HEK293 (cell line): ENCODE results near the gene PIN1.

Experiments used
- CTCF ChIA-PET: fragments of 350-600 bp; formaldehyde crosslinking; extraction: SDS; loops from one replicate; lab custom pipeline; 2021; ENCODE audit warnings: antibody characterized with exemption; lab: Yijun Ruan, JAX
- POLR2A ChIA-PET: fragments of 300-600 bp; formaldehyde crosslinking; extraction: SDS; loops from one replicate; lab custom pipeline; 2020; ENCODE audit warnings: antibody characterized with exemption, inconsistent platforms; lab: Yijun Ruan, JAX
- H3K27ac ChIP-seq: fragments of 200-500 bp; sonication (Bioruptor generic); 2 replicates; pipeline ENCODE4 v1.5.1; 2014; ENCODE audit warnings: low read depth, low read length, control low read depth, inconsistent platforms; ENCODE audit errors: extremely low read depth
- H3K36me3 ChIP-seq, 2 experiments: fragments of 200-500 bp in 1 of 2; sonication (Bioruptor generic) in 1 of 2; 1 replicate in 1 of 2; 2 replicates in 1 of 2; pipeline ENCODE4 v1.5.1; 2014 to 2017; ENCODE audit warnings: inconsistent platforms in 2 of 2, low read length in 2 of 2; ENCODE audit not compliant: control insufficient read depth in 2 of 2, insufficient read depth in 1 of 2
- H3K4me1 ChIP-seq: fragments of 200-500 bp; sonication (Bioruptor generic); 2 replicates; pipeline ENCODE4 v1.5.1; 2014; ENCODE audit warnings: mild to moderate bottlenecking, low read length, inconsistent platforms; ENCODE audit not compliant: control insufficient read depth, insufficient read depth
- H3K4me3 ChIP-seq: 2 replicates; pipeline ENCODE4 v1.5.1; 2011; ENCODE audit warnings: low read depth, mild to moderate bottlenecking, control low read depth, low read length, moderate library complexity
- H3K9me3 ChIP-seq: fragments of 200-500 bp; sonication (Bioruptor generic); 2 replicates; pipeline ENCODE4 v1.5.1; 2014; ENCODE audit warnings: low read depth, low read length, inconsistent platforms; ENCODE audit not compliant: control insufficient read depth, insufficient read depth
- GLI4 ChIP-seq: fragments of 450-650 bp; formaldehyde crosslinking; IDR thresholded peaks from 2 replicates; pipeline ENCODE4 v1.5.1; 2016; ENCODE audit warnings: missing biosample characterization, missing genetic modification characterization
- KLF16 ChIP-seq: fragments of 450-650 bp; formaldehyde crosslinking; IDR thresholded peaks from 2 replicates; pipeline ENCODE4 v1.5.1; 2017; ENCODE audit warnings: missing biosample characterization, missing genetic modification characterization
- MEIS1 ChIP-seq: sonication (generic); formaldehyde crosslinking; IDR thresholded peaks from 2 replicates; pipeline ENCODE4 v1.8.1; 2022; ENCODE audit warnings: missing genetic modification reagents, mild to moderate bottlenecking, borderline replicate concordance
- OVOL3 ChIP-seq: fragments of 450-650 bp; formaldehyde crosslinking; IDR thresholded peaks from 2 replicates; pipeline ENCODE4 v1.5.1; 2016; ENCODE audit warnings: missing biosample characterization, missing genetic modification characterization
- SALL2 ChIP-seq: fragments of 450-650 bp; formaldehyde crosslinking; IDR thresholded peaks from 2 replicates; pipeline ENCODE4 v1.5.0; 2017; ENCODE audit warnings: missing biosample characterization, mild to moderate bottlenecking, missing genetic modification characterization, borderline replicate concordance
- ZBTB17 ChIP-seq: fragments of 450-650 bp; formaldehyde crosslinking; IDR thresholded peaks from 2 replicates; pipeline ENCODE4 v1.5.1; 2016; ENCODE audit warnings: missing biosample characterization, missing genetic modification characterization
- ZBTB20 ChIP-seq: fragments of 450-650 bp; formaldehyde crosslinking; IDR thresholded peaks from 2 replicates; pipeline ENCODE4 v1.5.1; 2016; ENCODE audit warnings: missing biosample characterization, missing genetic modification characterization
- ZEB2 ChIP-seq: fragments of 450-650 bp; formaldehyde crosslinking; IDR thresholded peaks from 2 replicates; pipeline ENCODE4 v1.5.1; 2016; ENCODE audit warnings: missing biosample characterization, missing genetic modification characterization
- ZFP37 ChIP-seq: fragments of 450-650 bp; formaldehyde crosslinking; IDR thresholded peaks from 2 replicates; pipeline ENCODE4 v1.5.1; 2016; ENCODE audit warnings: missing biosample characterization, missing genetic modification characterization
- ZNF175 ChIP-seq: fragments of 450-650 bp; formaldehyde crosslinking; IDR thresholded peaks from 2 replicates; pipeline ENCODE4 v1.5.1; 2016; ENCODE audit warnings: missing biosample characterization, missing genetic modification characterization
- ZNF2 ChIP-seq: fragments of 450-650 bp; formaldehyde crosslinking; IDR thresholded peaks from 2 replicates; pipeline ENCODE4 v1.5.1; 2016; ENCODE audit warnings: missing biosample characterization, missing genetic modification characterization
- ZNF23 ChIP-seq: fragments of 450-650 bp; formaldehyde crosslinking; IDR thresholded peaks from 2 replicates; pipeline ENCODE4 v1.5.1; 2016; ENCODE audit warnings: missing biosample characterization, missing genetic modification characterization, borderline replicate concordance
- ZNF473 ChIP-seq: fragments of 450-650 bp; formaldehyde crosslinking; IDR thresholded peaks from 2 replicates; pipeline ENCODE4 v1.5.1; 2017; ENCODE audit warnings: missing biosample characterization, missing genetic modification characterization
- ZNF624 ChIP-seq: fragments of 450-650 bp; formaldehyde crosslinking; IDR thresholded peaks from 2 replicates; pipeline ENCODE4 v1.5.1; 2017; ENCODE audit warnings: missing biosample characterization, missing genetic modification characterization
- ZNF626 ChIP-seq: fragments of 450-650 bp; sonication (Bioruptor Pico); formaldehyde crosslinking; IDR thresholded peaks from 2 replicates; pipeline ENCODE4 v1.5.1; 2018; ENCODE audit warnings: missing biosample characterization, missing genetic modification characterization, inconsistent platforms
- ZNF654 ChIP-seq: fragments of 450-650 bp; formaldehyde crosslinking; IDR thresholded peaks from 2 replicates; pipeline ENCODE4 v1.5.1; 2016; ENCODE audit warnings: low read depth, missing biosample characterization, missing genetic modification characterization
- ZNF768 ChIP-seq: fragments of 450-650 bp; formaldehyde crosslinking; IDR thresholded peaks from 2 replicates; pipeline ENCODE4 v1.5.1; 2018; ENCODE audit warnings: missing biosample characterization, mild to moderate bottlenecking, missing genetic modification characterization
- ZNF785 ChIP-seq: fragments of 450-650 bp; formaldehyde crosslinking; IDR thresholded peaks from 2 replicates; pipeline ENCODE4 v1.5.1; 2016; ENCODE audit warnings: missing biosample characterization, missing genetic modification characterization
- ZNF830 ChIP-seq: fragments of 450-650 bp; IDR thresholded peaks from 2 replicates; pipeline ENCODE4 v1.5.0; 2018; ENCODE audit warnings: missing biosample characterization, missing genetic modification characterization, low read depth, mild to moderate bottlenecking, moderate library complexity
- TF ChIP-seq, protein P1 (sequence below): fragments of 450-650 bp; formaldehyde crosslinking; IDR thresholded peaks from 2 replicates; pipeline ENCODE4 v1.5.1; 2017; ENCODE audit warnings: missing biosample characterization, missing genetic modification characterization
- TF ChIP-seq, protein P2 (sequence below): fragments of 450-650 bp; formaldehyde crosslinking; IDR thresholded peaks from 2 replicates; pipeline ENCODE4 v1.5.1; 2016; ENCODE audit warnings: missing biosample characterization, missing genetic modification characterization
- TF ChIP-seq, protein P3 (sequence below): fragments of 450-650 bp; formaldehyde crosslinking; IDR thresholded peaks from 2 replicates; pipeline ENCODE4 v1.5.1; 2016; ENCODE audit warnings: missing biosample characterization, missing genetic modification characterization
- TF ChIP-seq, protein P4 (sequence below): fragments of 450-650 bp; formaldehyde crosslinking; optimal IDR thresholded peaks from 2 replicates; pipeline ENCODE3; 2016; ENCODE audit warnings: missing biosample characterization, mild to moderate bottlenecking, missing genetic modification characterization
- TF ChIP-seq, protein P5 (sequence below): fragments of 450-650 bp; formaldehyde crosslinking; IDR thresholded peaks from 2 replicates; pipeline ENCODE4 v1.5.1; 2016; ENCODE audit warnings: missing biosample characterization, missing genetic modification characterization

The PIN1 gene

DNA sequence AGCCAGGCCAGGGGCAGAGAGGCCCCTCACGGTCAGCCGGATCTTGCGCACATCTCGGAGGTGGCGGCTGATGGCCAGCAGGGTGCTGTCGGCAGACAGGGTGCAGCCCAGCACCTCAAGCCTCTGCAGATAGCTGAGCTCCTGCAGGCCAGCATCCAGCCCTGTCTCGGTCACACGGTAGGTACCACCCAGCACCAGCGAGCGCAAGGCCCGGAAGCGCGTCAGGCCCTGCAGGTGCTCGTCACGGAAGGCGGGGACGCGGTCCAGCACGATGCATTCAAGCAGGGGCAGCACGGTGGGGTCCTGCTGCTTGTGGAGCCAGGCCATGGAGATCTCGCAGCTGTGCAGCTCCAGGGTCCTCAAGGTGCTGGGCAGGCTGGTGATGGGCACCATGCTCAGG lies 24.0 kb upstream of the PIN1 start:
- TF ChIP-seq ZNF654 (tag by site-specific recombination) (no peak), ZEB2 (tag by site-specific recombination) (no peak), ZNF2 (tag by site-specific recombination) (no peak), ZNF768 (tag by site-specific recombination) (no peak), MEIS1 (CRISPR knock-in tag) (no peak), ZNF624 (tag by site-specific recombination) (no peak), GLI4 (no peak)
- TF ChIP-seq, protein P1, sequence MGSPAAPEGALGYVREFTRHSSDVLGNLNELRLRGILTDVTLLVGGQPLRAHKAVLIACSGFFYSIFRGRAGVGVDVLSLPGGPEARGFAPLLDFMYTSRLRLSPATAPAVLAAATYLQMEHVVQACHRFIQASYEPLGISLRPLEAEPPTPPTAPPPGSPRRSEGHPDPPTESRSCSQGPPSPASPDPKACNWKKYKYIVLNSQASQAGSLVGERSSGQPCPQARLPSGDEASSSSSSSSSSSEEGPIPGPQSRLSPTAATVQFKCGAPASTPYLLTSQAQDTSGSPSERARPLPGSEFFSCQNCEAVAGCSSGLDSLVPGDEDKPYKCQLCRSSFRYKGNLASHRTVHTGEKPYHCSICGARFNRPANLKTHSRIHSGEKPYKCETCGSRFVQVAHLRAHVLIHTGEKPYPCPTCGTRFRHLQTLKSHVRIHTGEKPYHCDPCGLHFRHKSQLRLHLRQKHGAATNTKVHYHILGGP, result no peak
- TF ChIP-seq, protein P2, sequence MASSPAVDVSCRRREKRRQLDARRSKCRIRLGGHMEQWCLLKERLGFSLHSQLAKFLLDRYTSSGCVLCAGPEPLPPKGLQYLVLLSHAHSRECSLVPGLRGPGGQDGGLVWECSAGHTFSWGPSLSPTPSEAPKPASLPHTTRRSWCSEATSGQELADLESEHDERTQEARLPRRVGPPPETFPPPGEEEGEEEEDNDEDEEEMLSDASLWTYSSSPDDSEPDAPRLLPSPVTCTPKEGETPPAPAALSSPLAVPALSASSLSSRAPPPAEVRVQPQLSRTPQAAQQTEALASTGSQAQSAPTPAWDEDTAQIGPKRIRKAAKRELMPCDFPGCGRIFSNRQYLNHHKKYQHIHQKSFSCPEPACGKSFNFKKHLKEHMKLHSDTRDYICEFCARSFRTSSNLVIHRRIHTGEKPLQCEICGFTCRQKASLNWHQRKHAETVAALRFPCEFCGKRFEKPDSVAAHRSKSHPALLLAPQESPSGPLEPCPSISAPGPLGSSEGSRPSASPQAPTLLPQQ (tag by site-specific recombination), result no peak
- Histone ChIP-seq H3K9me3 (no peaks in the 10 kb centered on the region), H3K4me1 (no peaks in the 10 kb centered on the region), H3K4me3 (no peak overlapping the region), H3K27ac (no peak overlapping the region), H3K36me3 (peaks cover 36 to 56% of the 10 kb centered on the region in 2 experiments; a peak in 2 of 3 replicates)
- ChIA-PET POLR2A (no interaction called here), CTCF (interaction anchor here (0.6 kb wide), 2 partner anchors 27 to 661 kb away, joined by 4 to 5 read pairs; no protein-coding TSS in a partner anchor)

DNA sequence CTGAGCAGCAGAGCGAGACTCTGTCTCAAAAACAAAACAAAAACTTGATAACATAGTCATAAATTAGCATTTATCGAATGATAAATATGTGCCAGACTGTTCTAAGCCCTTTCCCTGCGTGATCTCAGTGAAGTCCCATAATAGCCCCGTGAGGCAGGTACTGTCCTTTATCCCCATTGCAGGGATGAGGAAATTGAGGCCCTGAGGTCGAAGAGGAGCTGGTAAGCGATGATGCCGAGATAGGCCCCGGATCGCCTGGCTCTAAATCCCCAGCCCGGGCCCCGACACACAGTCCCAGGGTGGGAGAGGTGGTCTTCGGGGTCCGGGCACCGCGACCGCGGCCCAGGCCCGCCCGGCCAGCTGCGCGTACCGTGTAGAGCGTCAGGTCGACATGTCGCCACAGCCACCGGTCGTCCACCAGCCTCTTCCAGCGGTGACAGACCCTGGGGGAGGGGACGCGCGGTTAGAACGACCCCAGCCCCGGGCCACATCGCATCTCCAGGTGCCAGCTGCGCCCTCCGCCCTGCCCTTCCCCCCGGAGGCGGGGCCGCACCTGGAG lies 16.9 kb upstream of the PIN1 start:
- Histone ChIP-seq H3K4me1 (peaks cover 4% of the 10 kb centered on the region; the same call in 1 of the 2 replicates), H3K27ac (peak overlapping the region; percentile 58), H3K4me3 (peak overlapping the region; percentile 100), H3K36me3 (peaks cover 8 to 13% of the 10 kb centered on the region in 2 experiments; a peak in 2 of 3 replicates), H3K9me3 (no peaks in the 10 kb centered on the region)
- POLR2A ChIA-PET, result interaction anchor here (0.6 to 1.9 kb wide), 7 partner anchors 9 to 50 kb away, joined by 3 to 29 read pairs (median 4); partner anchors contain the start of genes PIN1, UBL5 and ZNF846
- CTCF ChIA-PET, result interaction anchor here (0.6 kb wide), 1 partner anchor 425 kb away, joined by 4 read pairs; no protein-coding TSS in a partner anchor
- TF ChIP-seq, protein P2 (tag by site-specific recombination), result 0 out of 2 replicates have a peak, but pooled peaks have one; percentile 52
- TF ChIP-seq ZNF830 (tag by site-specific recombination) (no peak), ZNF23 (tag by site-specific recombination) (no peak), ZNF785 (tag by site-specific recombination) (no peak), OVOL3 (tag by site-specific recombination) (no peak), SALL2 (tag by site-specific recombination) (no peak), KLF16 (tag by site-specific recombination) (0 out of 2 replicates have a peak, but pooled peaks have one; percentile 16), ZNF473 (tag by site-specific recombination) (no peak), ZNF626 (tag by site-specific recombination) (no peak), ZBTB20 (tag by site-specific recombination) (0 out of 2 replicates have a peak, but pooled peaks have one; percentile 23), ZBTB17 (tag by site-specific recombination) (peak; percentile 72; the same call in 1 of the 2 replicates), ZNF175 (no peak), ZFP37 (tag by site-specific recombination) (0 out of 2 replicates have a peak, but pooled peaks have one; percentile 35)
- TF ChIP-seq, protein P3, sequence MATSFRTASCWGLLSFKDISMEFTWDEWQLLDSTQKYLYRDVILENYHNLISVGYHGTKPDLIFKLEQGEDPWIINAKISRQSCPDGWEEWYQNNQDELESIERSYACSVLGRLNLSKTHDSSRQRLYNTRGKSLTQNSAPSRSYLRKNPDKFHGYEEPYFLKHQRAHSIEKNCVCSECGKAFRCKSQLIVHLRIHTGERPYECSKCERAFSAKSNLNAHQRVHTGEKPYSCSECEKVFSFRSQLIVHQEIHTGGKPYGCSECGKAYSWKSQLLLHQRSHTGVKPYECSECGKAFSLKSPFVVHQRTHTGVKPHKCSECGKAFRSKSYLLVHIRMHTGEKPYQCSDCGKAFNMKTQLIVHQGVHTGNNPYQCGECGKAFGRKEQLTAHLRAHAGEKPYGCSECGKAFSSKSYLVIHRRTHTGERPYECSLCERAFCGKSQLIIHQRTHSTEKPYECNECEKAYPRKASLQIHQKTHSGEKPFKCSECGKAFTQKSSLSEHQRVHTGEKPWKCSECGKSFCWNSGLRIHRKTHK (tag by site-specific recombination), result no peak
- TF ChIP-seq, protein P4, sequence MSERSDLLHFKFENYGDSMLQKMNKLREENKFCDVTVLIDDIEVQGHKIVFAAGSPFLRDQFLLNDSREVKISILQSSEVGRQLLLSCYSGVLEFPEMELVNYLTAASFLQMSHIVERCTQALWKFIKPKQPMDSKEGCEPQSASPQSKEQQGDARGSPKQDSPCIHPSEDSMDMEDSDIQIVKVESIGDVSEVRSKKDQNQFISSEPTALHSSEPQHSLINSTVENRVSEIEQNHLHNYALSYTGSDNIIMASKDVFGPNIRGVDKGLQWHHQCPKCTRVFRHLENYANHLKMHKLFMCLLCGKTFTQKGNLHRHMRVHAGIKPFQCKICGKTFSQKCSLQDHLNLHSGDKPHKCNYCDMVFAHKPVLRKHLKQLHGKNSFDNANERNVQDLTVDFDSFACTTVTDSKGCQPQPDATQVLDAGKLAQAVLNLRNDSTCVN, result peak; percentile 32
- TF ChIP-seq, protein P5, sequence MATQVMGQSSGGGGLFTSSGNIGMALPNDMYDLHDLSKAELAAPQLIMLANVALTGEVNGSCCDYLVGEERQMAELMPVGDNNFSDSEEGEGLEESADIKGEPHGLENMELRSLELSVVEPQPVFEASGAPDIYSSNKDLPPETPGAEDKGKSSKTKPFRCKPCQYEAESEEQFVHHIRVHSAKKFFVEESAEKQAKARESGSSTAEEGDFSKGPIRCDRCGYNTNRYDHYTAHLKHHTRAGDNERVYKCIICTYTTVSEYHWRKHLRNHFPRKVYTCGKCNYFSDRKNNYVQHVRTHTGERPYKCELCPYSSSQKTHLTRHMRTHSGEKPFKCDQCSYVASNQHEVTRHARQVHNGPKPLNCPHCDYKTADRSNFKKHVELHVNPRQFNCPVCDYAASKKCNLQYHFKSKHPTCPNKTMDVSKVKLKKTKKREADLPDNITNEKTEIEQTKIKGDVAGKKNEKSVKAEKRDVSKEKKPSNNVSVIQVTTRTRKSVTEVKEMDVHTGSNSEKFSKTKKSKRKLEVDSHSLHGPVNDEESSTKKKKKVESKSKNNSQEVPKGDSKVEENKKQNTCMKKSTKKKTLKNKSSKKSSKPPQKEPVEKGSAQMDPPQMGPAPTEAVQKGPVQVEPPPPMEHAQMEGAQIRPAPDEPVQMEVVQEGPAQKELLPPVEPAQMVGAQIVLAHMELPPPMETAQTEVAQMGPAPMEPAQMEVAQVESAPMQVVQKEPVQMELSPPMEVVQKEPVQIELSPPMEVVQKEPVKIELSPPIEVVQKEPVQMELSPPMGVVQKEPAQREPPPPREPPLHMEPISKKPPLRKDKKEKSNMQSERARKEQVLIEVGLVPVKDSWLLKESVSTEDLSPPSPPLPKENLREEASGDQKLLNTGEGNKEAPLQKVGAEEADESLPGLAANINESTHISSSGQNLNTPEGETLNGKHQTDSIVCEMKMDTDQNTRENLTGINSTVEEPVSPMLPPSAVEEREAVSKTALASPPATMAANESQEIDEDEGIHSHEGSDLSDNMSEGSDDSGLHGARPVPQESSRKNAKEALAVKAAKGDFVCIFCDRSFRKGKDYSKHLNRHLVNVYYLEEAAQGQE (tag by site-specific recombination), result no peak
